ENCODE results near the gene LYSET.

DNA sequence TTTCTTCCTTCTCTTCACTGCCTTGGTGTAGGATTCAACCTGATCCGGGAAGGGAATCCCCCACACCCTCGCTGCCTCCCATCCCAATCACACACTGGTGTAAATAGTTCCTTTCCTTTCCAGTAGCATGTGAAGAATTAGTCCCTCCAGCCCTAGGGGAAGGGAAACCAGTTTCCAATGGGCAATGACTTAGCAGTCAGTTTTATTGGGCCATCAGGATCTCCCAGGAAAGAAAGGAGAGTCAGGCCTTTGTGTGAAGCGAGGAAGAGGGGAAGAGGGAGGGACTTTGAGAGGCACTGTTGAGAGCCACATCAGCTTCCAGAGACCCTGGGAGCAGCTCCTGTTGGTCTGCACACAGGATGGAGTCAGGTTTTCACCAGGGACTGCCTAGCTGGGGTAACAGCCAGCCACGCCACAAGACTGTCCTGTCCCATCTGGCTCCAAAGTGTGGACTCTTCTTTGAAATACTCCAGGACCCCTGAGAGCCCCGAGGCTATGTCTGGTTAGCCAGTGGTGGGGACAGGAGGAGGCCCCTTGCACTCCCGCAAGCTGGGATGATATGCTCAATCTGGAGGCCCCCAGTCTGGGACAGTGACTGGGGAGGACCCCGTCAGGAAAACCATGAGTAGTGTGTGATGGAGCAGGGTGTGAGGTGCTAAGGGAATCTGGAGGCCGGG lies 28.3 kb upstream of the LYSET start:
- TF ChIP-seq SMC3 (IDR thresholded peaks at IDR 0.05; ENCODE audit: low read depth, low read length) (no peak), MAZ (IDR thresholded peaks at IDR 0.05; ENCODE audit: borderline replicate concordance, low read depth, low read length) (no peak), POLR2A (IDR thresholded peaks at IDR 0.05; ENCODE audit: low read depth, low read length) (no peak), RCOR1 (IDR thresholded peaks at IDR 0.05; ENCODE audit: insufficient replicate concordance, low read length) (no peak), RAD21 (IDR thresholded peaks at IDR 0.05; ENCODE audit: low read length) (no peak), CEBPB (IDR thresholded peaks at IDR 0.05; ENCODE audit: low read depth, low read length) (no peak), RFX5 (IDR thresholded peaks at IDR 0.05; ENCODE audit: low read depth, low read length) (no peak), BHLHE40 (IDR thresholded peaks at IDR 0.05; ENCODE audit: low read depth, low read length) (no peak), MAFK (IDR thresholded peaks at IDR 0.05; ENCODE audit: low read depth, low read length) (no peak), MXI1 (IDR thresholded peaks at IDR 0.05; ENCODE audit: borderline replicate concordance, low read depth, low read length) (no peak)
- TF ChIP-seq, protein P1, sequence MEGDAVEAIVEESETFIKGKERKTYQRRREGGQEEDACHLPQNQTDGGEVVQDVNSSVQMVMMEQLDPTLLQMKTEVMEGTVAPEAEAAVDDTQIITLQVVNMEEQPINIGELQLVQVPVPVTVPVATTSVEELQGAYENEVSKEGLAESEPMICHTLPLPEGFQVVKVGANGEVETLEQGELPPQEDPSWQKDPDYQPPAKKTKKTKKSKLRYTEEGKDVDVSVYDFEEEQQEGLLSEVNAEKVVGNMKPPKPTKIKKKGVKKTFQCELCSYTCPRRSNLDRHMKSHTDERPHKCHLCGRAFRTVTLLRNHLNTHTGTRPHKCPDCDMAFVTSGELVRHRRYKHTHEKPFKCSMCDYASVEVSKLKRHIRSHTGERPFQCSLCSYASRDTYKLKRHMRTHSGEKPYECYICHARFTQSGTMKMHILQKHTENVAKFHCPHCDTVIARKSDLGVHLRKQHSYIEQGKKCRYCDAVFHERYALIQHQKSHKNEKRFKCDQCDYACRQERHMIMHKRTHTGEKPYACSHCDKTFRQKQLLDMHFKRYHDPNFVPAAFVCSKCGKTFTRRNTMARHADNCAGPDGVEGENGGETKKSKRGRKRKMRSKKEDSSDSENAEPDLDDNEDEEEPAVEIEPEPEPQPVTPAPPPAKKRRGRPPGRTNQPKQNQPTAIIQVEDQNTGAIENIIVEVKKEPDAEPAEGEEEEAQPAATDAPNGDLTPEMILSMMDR (conservative IDR thresholded peaks at IDR 0.05; ENCODE audit: low read depth, low read length): no peak
- TF ChIP-seq, protein P2, sequence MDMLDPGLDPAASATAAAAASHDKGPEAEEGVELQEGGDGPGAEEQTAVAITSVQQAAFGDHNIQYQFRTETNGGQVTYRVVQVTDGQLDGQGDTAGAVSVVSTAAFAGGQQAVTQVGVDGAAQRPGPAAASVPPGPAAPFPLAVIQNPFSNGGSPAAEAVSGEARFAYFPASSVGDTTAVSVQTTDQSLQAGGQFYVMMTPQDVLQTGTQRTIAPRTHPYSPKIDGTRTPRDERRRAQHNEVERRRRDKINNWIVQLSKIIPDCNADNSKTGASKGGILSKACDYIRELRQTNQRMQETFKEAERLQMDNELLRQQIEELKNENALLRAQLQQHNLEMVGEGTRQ (IDR thresholded peaks at IDR 0.05; ENCODE audit: low read depth, low read length): no peak

All from IMR-90 (cell line).